PC-3 (cell line): ENCODE data around the gene THBS4. TPM values are rescaled to one million over a fixed set of nuclear protein-coding genes. Genes with fewer than 3 reads are reported as not detected.

Experiments used
- ATAC-seq: fragments of 200-7000 bp; cut with Tn5 transposase; 2 replicates; pipeline ENCODE4 v1.9.1; 2020; ENCODE audit warnings: mild to moderate bottlenecking, moderate library complexity
- BruUV-seq: library from RNA; stranded (reverse); fragments of 400-500 nt; replicated peaks from 2 replicates; lab custom pipeline; 2021; lab: Mats Ljungman, UMichigan
- CTCF ChIA-PET: fragments of 300-600 bp; sonication (Branson Sonifier 250); formaldehyde crosslinking; loops from one replicate; lab custom pipeline; 2022; ENCODE audit warnings: antibody characterized with exemption; lab: Charles Lee
- POLR2A ChIA-PET: fragments of 300-600 bp; sonication (Branson Sonifier 250); formaldehyde crosslinking; loops from one replicate; lab custom pipeline; 2022; ENCODE audit warnings: antibody characterized with exemption; ENCODE audit not compliant: unreplicated experiment; lab: Charles Lee
- DNase-seq: peaks from one replicate; pipeline ENCODE4 v3.0.0-alpha.2; 2015
- H2AFZ ChIP-seq: fragments of 300-600 bp; sonication (generic); 2 replicates; pipeline ENCODE4 v1.6.0; 2016; ENCODE audit warnings: antibody characterized with exemption, low read length
- H3F3A ChIP-seq: fragments of 300-600 bp; sonication (generic); one replicate; pipeline ENCODE4 v1.6.0; 2017; ENCODE audit warnings: antibody characterized with exemption, low read length, control low read depth, mild to moderate bottlenecking; ENCODE audit not compliant: unreplicated experiment
- H3K27ac ChIP-seq: fragments of 300-600 bp; sonication (generic); 2 replicates; pipeline ENCODE4 v1.5.1; 2016; ENCODE audit warnings: mild to moderate bottlenecking, low read length
- H3K27me3 ChIP-seq: fragments of 300-600 bp; sonication (generic); 2 replicates; pipeline ENCODE4 v1.6.1; 2016; ENCODE audit warnings: low read length, mixed read lengths
- H3K36me3 ChIP-seq: fragments of 300-600 bp; sonication (generic); 2 replicates; pipeline ENCODE4 v1.6.1; 2016; ENCODE audit warnings: low read depth, mixed run types, low read length, mixed read lengths
- H3K4me1 ChIP-seq: fragments of 300-600 bp; sonication (generic); 2 replicates; pipeline ENCODE4 v1.5.1; 2016; ENCODE audit warnings: low read length; ENCODE audit not compliant: insufficient read depth
- H3K4me2 ChIP-seq: fragments of 300-600 bp; sonication (generic); 2 replicates; pipeline ENCODE4 v1.6.0; 2016; ENCODE audit warnings: low read length
- H3K4me3 ChIP-seq: fragments of 300-600 bp; sonication (generic); 2 replicates; pipeline ENCODE4 v1.5.1; 2016; ENCODE audit warnings: mild to moderate bottlenecking, low read length, mixed read lengths
- H3K79me2 ChIP-seq: fragments of 300-600 bp; sonication (generic); 2 replicates; pipeline ENCODE4 v1.6.1; 2017; ENCODE audit warnings: low read length, mixed read lengths
- H3K9ac ChIP-seq: fragments of 300-600 bp; sonication (generic); 2 replicates; pipeline ENCODE4 v1.6.0; 2016; ENCODE audit warnings: mild to moderate bottlenecking, low read length
- H3K9me2 ChIP-seq: fragments of 300-600 bp; sonication (generic); replicated peaks from 2 replicates; pipeline ENCODE4 v1.6.1; 2016; ENCODE audit warnings: mixed run types, low read length, mixed read lengths
- H3K9me3 ChIP-seq: fragments of 300-600 bp; sonication (generic); 2 replicates; pipeline ENCODE4 v1.6.1; 2016; ENCODE audit warnings: low read length, mixed read lengths
- H4K20me1 ChIP-seq: fragments of 300-600 bp; sonication (generic); 2 replicates; pipeline ENCODE4 v1.6.1; 2016; ENCODE audit warnings: low read length, mixed read lengths
- EZH2 ChIP-seq: fragments of 300-600 bp; sonication (generic); IDR thresholded peaks from one replicate; pipeline ENCODE4 v1.6.1; 2017; ENCODE audit warnings: antibody characterized with exemption, mild to moderate bottlenecking, low read length; ENCODE audit not compliant: unreplicated experiment
- EZH2phosphoT487 ChIP-seq: fragments of 300-600 bp; sonication (generic); IDR thresholded peaks from 2 replicates; pipeline ENCODE4 v1.6.1; 2018; ENCODE audit warnings: mild to moderate bottlenecking, antibody characterized with exemption, low read length, borderline replicate concordance
- intact Hi-C: fragments of 100-400 bp; cut with micrococcal nuclease; formaldehyde crosslinking; loops from 2 replicates; pipeline ENCODE4 v1.9.0; 2023
- total RNA-seq: library from RNA; depleted of rRNA; stranded (reverse); fragments of >200 nt; gene quantifications from 2 replicates; pipeline ENCODE4 v1.2.3, GENCODE V29; 2014
- TF ChIP-seq, protein P1 (sequence below): fragments of 300-600 bp; sonication (generic); conservative IDR thresholded peaks from 2 replicates; pipeline ENCODE4 v1.5.1; 2017; ENCODE audit warnings: antibody characterized with exemption, low read depth, mild to moderate bottlenecking, low read length

THBS4 gene
- total RNA-seq, 1 experiment from 2014 or later: 0.29 TPM

DNA sequence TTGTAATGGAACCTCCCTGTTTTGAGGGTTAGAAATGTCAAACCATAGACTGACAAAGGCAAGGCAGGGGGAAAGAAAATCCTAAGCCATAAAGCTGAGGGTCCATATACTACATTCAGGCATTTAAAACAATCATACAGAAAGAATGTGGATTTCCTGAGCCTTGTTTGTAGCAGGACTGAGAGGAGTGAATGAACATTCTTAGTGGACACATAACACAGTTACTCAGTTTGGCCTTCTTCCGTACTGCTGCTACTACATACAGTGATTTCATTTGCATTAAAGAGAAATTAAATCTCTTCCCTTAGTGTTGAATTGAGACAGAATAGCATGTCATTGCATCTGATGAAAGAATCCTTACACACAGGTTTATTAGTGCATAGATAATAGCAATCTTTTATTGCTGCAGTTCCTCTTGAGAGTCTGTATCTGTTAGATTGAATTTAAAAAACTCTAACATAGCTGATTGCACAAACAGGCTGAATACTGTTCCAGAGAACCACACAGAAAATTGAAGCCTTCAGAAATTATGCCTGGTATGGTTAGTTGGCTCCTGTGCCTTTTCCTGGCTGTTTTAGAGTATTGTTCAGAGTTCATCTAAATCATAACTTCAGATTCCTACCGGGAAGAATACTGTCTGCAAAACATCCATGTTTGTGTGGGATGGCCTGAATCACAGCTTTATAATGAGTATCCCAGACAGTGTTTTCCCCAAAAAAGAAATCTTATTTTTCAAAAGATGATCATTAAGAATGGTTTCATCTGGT is 42.1 kb upstream of the THBS4 start:
- CTCF ChIA-PET: no interaction called here
- POLR2A ChIA-PET: no interaction called here
- BruUV-seq: no TSS peak

DNA sequence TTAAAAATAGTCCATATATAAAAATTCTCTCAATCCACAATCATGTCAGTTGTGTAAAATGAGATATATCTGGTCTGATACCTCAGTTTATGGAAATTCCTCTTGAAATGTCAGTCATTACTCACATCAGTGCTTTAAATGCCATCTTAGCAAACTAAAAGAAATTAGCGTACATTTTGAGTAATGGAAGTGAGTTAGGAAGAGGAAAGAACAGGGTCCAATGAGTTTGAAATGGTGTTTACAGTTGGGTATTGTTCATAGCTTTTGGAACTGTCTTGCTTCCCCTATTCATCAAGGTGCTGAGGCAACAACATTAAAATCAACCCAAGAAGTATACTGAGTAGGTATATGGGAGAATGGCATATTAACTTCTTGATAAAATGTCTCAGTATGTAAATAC is 35.4 kb upstream of the THBS4 start:
- H2AFZ ChIP-seq: no peak overlapping the region
- ATAC-seq: no peak
- no peak overlapping the region for H3K4me3 ChIP-seq
- no peaks in the 10 kb centered on the region for H3F3A ChIP-seq
- H3K4me2 ChIP-seq: no peak overlapping the region
- no peak for DNase-seq
- TF ChIP-seq EZH2phosphoT487 (no peak), EZH2 (no peak)
- TF ChIP-seq, protein P1, sequence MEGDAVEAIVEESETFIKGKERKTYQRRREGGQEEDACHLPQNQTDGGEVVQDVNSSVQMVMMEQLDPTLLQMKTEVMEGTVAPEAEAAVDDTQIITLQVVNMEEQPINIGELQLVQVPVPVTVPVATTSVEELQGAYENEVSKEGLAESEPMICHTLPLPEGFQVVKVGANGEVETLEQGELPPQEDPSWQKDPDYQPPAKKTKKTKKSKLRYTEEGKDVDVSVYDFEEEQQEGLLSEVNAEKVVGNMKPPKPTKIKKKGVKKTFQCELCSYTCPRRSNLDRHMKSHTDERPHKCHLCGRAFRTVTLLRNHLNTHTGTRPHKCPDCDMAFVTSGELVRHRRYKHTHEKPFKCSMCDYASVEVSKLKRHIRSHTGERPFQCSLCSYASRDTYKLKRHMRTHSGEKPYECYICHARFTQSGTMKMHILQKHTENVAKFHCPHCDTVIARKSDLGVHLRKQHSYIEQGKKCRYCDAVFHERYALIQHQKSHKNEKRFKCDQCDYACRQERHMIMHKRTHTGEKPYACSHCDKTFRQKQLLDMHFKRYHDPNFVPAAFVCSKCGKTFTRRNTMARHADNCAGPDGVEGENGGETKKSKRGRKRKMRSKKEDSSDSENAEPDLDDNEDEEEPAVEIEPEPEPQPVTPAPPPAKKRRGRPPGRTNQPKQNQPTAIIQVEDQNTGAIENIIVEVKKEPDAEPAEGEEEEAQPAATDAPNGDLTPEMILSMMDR: no peak
- H3K27ac ChIP-seq: no peak overlapping the region
- no peaks in the 10 kb centered on the region for H4K20me1 ChIP-seq
- H3K4me1 ChIP-seq: peaks cover 5% of the 10 kb centered on the region; the same call in 1 of the 2 replicates
- intact Hi-C loops: loop anchor here (10.0 kb wide), 1 partner anchor 75 kb away; no protein-coding TSS in a partner anchor
- no peaks in the 10 kb centered on the region for H3K79me2 ChIP-seq
- ChIA-PET CTCF (no interaction called here), POLR2A (no interaction called here)
- H3K9me3 ChIP-seq: no peaks in the 10 kb centered on the region
- no TSS peak for BruUV-seq
- no peaks in the 10 kb centered on the region for H3K36me3 ChIP-seq
- no peak overlapping the region for H3K9ac ChIP-seq
- H3K27me3 ChIP-seq: no peaks in the 10 kb centered on the region
- H3K9me2 ChIP-seq: no peaks in the 10 kb centered on the region

More for the DNA sequence above, 42.1 kb upstream of the THBS4 start:
- intact Hi-C loops: no loop called here
- ATAC-seq (no peak), DNase-seq (no peak)
- Histone ChIP-seq H3K4me3 (no peak overlapping the region), H3K27me3 (no peaks in the 10 kb centered on the region), H3K79me2 (peaks cover 21% of the 10 kb centered on the region), H3K9me3 (no peaks in the 10 kb centered on the region), H3K9ac (no peak overlapping the region), H3K27ac (no peak overlapping the region), H3K4me1 (peaks cover 21% of the 10 kb centered on the region), H3K36me3 (peaks cover 3% of the 10 kb centered on the region), H3K4me2 (no peak overlapping the region), H3F3A (no peaks in the 10 kb centered on the region), H4K20me1 (no peaks in the 10 kb centered on the region), H3K9me2 (no peaks in the 10 kb centered on the region), H2AFZ (no peak overlapping the region)
- TF ChIP-seq EZH2phosphoT487 (no peak), EZH2 (no peak)
- TF ChIP-seq, protein P1: no peak

DNA sequence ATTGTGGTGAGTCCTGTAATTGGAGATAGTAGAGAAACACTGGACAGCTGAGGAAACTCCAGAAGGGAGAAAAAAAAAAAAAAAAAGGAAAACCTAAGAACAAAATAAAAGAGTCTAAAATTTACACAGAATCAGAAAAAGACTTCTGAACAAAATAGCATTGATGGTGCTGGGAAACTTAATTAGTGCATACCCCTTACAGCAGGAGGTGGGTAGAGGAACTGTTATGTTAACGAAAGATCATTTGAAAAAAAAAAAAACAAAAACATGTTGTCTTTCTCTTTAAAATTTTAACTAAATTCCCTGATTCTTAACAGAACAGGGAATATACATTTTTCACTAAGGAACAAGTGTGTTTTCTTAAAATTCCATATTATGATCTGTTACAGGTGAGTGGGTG is 32.5 kb upstream of the THBS4 start:
- DNase-seq (no peak), ATAC-seq (no peak)
- Histone ChIP-seq H3K27me3 (no peaks in the 10 kb centered on the region), H3K4me3 (no peak overlapping the region), H4K20me1 (no peaks in the 10 kb centered on the region), H3K9ac (no peak overlapping the region), H3F3A (no peaks in the 10 kb centered on the region), H3K9me2 (no peaks in the 10 kb centered on the region), H3K4me2 (no peak overlapping the region), H3K36me3 (no peaks in the 10 kb centered on the region), H3K79me2 (no peaks in the 10 kb centered on the region), H3K4me1 (no peaks in the 10 kb centered on the region), H3K27ac (no peak overlapping the region), H3K9me3 (no peaks in the 10 kb centered on the region), H2AFZ (no peak overlapping the region)
- intact Hi-C loops: loop anchor here (10.0 kb wide), 1 partner anchor 78 kb away; no protein-coding TSS in a partner anchor
- BruUV-seq: no TSS peak
- POLR2A ChIA-PET: no interaction called here
- CTCF ChIA-PET: no interaction called here
- TF ChIP-seq, protein P1: no peak
- TF ChIP-seq EZH2phosphoT487 (no peak), EZH2 (no peak)
